ENCODE data around the gene ZNF574.
"Not testable (repeated sequence)": the region's sequence is repeated elsewhere in the genome, so short reads cannot be mapped to it uniquely, and the experiment has no call there.

Gene ZNF574

GRCh38 chr19:42080764-42081375 lies 4.9 kb downstream of the ZNF574 start:
- no peak for DNase-seq

DNA sequence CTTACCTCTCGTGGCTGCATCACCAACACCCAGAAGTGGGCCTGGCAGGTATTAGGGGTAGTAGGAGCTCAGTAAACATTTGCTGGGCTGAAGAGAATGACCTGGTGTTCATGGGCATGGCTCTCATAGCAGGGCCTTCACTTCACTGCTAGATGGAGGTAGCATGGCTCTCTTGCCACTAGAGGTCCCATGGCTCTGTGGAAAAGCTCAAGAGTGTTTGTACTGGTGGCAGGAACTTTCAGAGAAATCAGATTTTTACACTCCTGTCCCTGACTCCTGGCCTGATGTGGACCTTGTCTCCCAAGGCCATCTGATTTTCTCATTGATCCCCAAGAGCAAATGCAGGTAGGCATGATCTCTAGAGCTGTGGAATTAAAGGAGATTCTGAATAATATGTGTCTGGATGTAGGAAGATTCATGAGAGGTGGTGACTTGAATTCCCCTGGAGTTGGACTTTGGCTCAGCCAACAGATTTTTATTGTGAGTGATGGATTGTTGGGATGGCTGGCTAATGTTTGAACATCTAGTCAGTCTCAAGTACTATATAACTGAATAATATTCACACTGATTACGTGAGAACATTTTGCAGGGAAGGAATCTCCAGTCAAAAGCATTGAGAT lies 5.7 kb downstream of the ZNF574 start:
- no peak for DNase-seq

GRCh38 chr19:42083537-42083936 lies 7.6 kb downstream of the ZNF574 start:
- DNase-seq = no peak

DNA sequence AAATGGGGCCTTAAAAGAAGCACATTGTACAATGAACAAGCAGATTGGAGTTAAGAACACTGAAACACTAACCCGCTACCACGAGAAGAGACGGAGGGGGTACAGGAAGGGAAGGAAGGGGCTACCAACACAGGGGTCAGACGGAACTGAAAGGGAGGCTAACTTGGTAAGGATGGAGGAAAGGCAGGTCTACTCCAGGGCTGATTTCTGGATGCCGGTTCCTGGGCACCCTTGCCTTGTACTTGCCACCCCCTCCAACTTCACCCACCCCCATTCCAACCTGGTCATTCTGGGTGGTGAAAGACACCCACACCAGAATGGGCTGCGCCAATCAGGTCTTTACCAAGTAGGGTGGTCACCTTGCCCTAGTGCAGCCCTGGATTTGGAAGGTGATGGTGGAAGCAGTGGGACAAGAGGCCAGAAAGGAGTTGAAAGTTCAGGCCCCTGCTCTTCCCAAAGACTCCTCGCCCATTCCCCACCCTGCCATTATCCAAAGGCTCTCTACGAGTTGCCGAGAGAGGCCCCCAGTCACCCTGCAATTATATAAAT lies 10.3 kb downstream of the ZNF574 start:
- DNase-seq = no peak

GRCh38 chr19:42086770-42087550 lies 11.0 kb downstream of the ZNF574 start:
- DNase-seq = no peak

DNA sequence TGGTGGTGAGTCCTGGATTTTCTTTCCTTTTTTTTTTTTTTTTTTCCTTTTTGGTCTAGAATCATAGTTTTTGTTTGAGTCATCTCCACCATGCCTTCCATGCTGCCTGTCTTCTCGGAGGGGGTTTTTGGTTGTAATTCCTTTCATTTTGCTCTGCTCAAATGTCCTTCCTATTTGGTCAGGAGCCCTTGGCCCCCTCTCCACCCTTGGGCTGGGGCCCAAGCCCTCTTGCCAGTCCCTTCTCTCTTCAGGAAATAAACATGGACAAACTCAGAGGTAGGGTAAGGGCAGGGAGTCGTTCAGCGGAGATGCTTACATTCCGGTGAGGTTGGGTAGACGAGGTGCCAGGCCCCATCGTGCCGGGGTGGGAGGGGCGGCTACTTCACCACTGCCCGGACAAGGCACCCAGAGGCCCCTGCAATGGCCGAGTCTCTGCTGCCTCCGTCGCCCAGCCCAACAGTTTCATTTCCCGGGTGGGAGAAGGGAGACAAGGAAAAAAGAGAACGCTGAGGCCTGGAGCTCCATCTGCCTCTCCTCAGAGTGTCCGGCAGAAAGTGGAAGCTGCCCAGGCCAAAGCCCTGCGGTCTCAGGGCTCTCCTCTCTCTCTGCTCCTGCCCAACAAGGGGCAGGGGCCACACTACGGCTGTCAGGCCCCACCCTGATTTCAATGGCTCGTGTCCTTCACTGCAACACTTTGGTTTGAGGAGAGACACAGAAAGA lies 12.7 kb downstream of the ZNF574 start:
- no peak for DNase-seq

DNA sequence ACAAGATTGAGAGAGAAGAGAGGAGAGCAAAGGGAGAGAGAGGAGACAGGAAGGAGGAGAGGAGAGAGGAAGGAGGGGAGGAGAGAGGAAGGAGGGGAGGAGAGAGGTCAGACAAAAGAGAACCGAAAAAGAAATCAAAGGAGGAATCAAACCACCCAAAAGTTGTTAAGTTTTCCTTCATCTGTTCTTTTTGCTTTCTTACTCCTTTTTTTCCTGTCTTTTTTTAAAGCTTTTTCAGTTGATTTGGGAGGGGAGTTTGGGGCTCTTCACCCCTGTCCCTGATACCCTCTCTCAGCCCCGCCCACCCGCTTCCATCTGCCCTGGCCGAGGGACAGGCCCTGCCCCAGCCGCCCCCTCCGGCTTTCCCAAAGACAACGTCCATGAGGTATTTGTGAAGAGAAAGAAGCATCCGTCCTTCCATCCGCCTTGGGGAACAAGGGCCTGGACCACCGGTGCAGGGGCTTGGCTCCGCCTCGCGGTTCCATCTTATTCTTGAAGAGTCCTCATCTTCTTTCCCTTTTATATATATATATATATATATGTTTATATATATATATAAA lies 13.3 kb downstream of the ZNF574 start:
- no peak for DNase-seq

DNA sequence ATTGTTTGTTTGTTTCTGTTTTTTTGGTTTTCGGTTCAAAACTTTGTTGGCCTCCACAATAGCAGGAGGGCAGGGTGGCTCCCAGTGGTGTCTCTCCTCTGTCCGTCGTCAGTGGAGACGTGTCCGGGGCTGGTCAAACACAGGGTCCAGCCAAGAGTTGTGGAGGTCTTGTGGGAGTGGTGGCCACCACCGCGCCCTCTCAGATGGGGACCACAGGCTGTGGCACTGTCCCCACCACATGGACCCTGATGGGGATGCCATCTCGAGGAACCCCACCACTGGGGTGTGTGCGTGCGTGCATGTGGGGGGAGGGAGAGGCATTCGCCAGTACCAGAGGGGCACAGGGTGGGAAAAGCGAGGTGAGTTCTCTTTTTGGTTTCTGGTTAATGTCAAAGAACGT lies 13.8 kb downstream of the ZNF574 start:
- DNase-seq = no peak

- DNase-seq = no peak
Observed at GRCh38 chr19:42090672-42091071, 14.7 kb downstream of the ZNF574 start.

DNA sequence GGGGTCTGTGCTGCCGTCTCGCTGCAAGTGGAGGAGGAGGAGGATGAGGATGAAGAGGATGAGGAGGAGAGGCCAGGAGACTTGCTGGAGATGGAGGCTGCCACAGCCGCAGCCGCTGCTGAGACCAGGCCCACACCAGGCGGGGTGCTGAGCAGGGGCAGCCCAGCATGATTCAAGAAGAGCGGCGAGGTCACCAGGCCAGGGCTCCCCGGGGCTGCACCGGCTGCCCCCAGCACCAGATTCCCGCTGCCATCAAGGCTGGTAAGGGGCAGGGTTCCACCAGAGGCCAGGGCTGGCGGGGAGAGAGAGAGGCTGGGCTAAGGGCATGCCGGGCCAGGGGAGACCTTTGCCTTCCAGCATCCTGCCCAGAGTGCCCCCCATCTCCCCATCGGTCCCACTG lies 15.3 kb downstream of the ZNF574 start:
- DNase-seq = no peak

DNA sequence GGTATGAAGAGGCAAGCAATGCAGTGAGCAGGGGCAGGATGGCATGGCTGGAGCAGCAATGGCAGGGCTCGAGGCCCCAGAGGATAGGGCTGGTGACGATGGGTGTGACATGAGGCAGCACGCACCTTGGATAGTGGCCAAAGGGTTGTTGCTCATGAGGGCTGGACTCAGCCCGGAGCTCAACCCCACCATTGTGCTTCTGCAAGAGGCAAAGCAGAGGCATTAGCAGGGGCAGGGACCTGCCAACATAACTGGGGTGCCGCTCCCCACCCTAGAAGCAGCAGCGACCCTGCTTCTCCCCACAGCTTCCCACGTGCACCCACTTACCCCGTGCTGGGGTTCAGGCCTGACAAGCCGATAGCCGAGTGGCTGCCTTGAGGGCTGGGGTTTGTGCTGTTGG lies 15.8 kb downstream of the ZNF574 start:
- DNase-seq = no peak

- DNase-seq = peak in 2 of 4 experiments; percentile 7 to 8
Observed at GRCh38 chr19:42092350-42092749, 16.4 kb downstream of the ZNF574 start.

DNA sequence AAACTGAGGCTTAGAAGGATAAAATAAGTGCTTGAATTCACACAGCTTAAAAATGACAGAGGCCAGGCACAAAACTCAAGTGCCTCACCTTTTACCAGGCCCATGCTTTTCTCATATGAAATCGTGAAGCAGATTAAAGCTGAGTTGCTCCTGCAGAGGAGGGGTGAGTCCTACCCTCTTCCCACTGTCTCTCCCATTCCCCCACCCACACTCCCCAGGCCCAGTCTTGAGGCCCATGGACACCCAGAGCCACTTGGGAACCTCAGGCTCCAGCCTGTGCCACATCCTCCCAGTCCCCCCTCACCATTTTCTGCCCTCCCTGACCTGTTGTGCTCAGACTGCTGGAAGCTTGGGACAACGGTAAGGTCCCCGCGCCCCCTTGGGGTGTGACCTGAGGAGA lies 17.5 kb downstream of the ZNF574 start:
- DNase-seq = no peak

DNA sequence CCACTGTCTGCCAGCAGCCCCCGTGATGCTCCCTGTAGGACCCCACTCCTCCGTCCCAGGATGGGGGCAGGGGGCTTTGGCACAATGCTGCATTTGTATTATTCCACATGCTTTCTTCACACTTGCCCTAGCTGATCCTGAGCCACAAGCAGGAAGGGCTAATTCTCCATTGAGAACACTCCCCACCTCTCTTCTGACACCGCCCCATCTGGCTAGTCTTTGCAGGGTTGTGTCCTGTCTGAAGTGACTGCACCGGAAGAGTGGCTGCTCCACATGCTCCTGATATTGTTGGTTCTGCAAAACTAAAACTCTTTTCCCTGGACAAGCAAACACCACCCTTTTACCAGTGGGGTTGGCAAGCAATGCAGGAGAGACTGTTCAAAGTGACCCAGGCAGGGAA lies 18.0 kb downstream of the ZNF574 start:
- no peak for DNase-seq

- no peak for DNase-seq
Observed at GRCh38 chr19:42095142-42095813, 19.3 kb downstream of the ZNF574 start.

GRCh38 chr19:42095814-42096230 lies 19.9 kb downstream of the ZNF574 start:
- DNase-seq = no peak

GRCh38 chr19:42096255-42096837 lies 20.4 kb downstream of the ZNF574 start:
- DNase-seq = no peak

DNA sequence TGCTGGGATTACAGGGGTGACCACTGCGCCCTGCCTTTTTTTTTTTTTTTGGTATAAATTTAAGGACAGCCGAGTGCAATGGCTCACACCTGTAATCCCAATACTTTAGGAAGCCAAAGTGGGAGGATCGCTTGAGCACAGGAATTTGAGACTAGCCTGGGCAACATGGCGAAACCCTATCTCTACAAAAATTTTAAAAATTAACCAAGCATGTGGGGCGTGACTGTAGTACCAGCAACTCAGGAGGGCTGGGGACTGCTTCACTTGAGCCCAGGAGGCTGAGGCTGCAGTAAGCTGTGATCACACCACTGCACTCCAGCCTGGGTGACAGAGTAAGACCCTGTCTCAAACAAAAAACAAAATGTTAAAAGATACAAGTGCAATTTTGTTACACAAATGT lies 21.5 kb downstream of the ZNF574 start:
- no peak for DNase-seq

GRCh38 chr19:42098781-42099180 lies 22.8 kb downstream of the ZNF574 start:
- DNase-seq = no peak

DNA sequence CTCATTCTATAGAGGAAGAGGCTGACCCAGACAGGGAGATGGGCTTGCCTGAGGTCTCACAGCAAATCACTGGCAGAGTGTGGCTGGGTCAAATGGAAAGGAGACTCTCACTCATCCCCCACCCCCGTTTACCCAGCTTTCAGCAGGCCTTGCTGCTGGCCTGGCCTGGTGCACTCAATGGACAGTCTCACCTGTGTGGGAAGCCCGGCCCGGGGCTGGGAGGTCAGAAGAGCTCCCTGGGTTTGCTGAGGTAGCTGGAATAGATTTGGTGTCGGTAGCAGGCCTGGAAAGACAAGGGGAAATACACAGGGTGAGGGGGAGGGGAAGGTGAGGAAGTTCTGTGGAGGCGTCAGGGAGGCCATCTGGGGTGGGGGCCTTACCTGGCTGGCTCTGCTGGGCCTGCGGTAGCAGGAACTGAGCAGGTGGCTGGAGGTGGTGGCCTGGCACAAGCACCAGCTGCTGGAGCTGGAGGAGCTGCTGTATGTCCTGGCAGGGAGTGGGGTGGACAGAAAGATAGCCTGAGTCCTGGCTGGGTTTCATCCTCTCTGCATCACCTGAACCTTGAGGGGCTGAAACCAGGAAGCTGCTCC lies 23.5 kb downstream of the ZNF574 start:
- DNase-seq = no peak

DNA sequence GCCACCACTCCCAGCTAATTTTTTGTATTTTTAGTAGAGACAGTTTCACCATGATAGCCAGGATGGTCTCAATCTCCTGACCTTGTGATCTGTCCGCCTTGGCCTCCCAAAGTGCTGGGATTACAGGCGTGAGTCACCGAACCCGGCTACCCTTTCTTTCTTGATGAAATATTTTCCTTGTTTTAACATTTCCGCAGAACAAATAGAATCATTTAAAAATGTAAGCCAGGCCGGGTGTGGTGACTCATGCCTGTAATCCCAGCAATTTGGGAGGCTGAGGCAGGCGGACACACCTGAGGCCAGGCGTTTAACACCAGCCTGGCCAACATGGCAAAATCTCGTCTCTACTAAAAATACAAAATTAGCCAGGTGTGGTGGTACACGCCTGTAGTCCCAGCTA lies 24.3 kb downstream of the ZNF574 start:
- DNase-seq = not testable (repeated sequence)

DNA sequence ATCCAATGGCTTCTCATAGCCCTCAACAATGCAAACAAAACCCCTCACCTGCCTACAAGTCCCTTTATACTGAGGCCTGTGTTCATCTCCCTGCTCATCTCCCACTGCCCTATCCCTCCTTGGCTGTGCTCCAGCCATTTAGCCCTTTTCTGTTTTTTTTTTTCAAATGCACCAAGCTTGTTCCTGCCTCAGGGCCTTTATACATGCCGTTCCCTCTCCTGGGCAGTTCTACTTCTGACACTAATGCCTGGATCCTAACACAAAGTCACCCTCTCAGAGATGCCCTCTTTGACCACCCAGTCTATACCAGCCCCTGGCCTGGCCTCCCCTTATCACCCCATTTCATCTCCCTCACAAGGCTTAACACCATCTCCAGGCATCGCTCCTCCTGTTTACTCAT lies 26.9 kb downstream of the ZNF574 start:
- no peak for DNase-seq
